Measurements from ENCODE around the gene CLDND2.

CLDND2 gene

GRCh38 chr19:51380379-51380778, 11.6 kb upstream of the CLDND2 start:
- DNase-seq, result no peak

GRCh38 chr19:51377422-51377821, 8.6 kb upstream of the CLDND2 start:
- DNase-seq, result no peak

- no peak for DNase-seq
Observed at GRCh38 chr19:51375504-51376221, 6.9 kb upstream of the CLDND2 start.

- no peak for DNase-seq
Observed at GRCh38 chr19:51372649-51373504, 4.1 kb upstream of the CLDND2 start, which contains the start of gene NKG7. Gene NKG7, minus strand, starts transcription at chr19:51372654. Its CDS starts 119 bp downstream, at chr19:51372535.

GRCh38 chr19:51372021-51372648, 3.3 kb upstream of the CLDND2 start:
- DNase-seq, result no peak

- no peak for DNase-seq
Observed at GRCh38 chr19:51371186-51371690, 2.4 kb upstream of the CLDND2 start.

- no peak for DNase-seq
Observed at GRCh38 chr19:51370230-51370629, 1.4 kb upstream of the CLDND2 start.

- no peak for DNase-seq
Observed at GRCh38 chr19:51367565-51368365, 1.0 kb downstream of the CLDND2 start.

- no peak for DNase-seq
Observed at GRCh38 chr19:51367255-51367564, 1.6 kb downstream of the CLDND2 start.

- DNase-seq, result no peak
Observed at GRCh38 chr19:51366389-51367254, 2.2 kb downstream of the CLDND2 start.

- no peak for DNase-seq
Observed at GRCh38 chr19:51365965-51366388, 2.8 kb downstream of the CLDND2 start, which contains the start of gene ETFB. Gene ETFB, minus strand, starts transcription at chr19:51366388. Its CDS starts 62 bp downstream, at chr19:51366326.

- DNase-seq, result no peak
Observed at GRCh38 chr19:51365211-51365964, 3.4 kb downstream of the CLDND2 start.

- DNase-seq, result no peak
Observed at GRCh38 chr19:51364200-51365106, 4.3 kb downstream of the CLDND2 start.

GRCh38 chr19:51361239-51361638, 7.6 kb downstream of the CLDND2 start:
- no peak for DNase-seq

GRCh38 chr19:51359294-51359693, 9.5 kb downstream of the CLDND2 start:
- no peak for DNase-seq

GRCh38 chr19:51357952-51358351, 10.9 kb downstream of the CLDND2 start:
- no peak for DNase-seq

GRCh38 chr19:51356159-51356801, 12.5 kb downstream of the CLDND2 start:
- DNase-seq, result no peak

- DNase-seq, result no peak
Observed at GRCh38 chr19:51354742-51355148, 14.1 kb downstream of the CLDND2 start.

GRCh38 chr19:51354103-51354741, 14.6 kb downstream of the CLDND2 start:
- DNase-seq, result no peak

All from NCI-H510A (cell line).